ENCODE measurements around the gene RBM39. TPM values are rescaled to one million over a fixed set of nuclear protein-coding genes. Genes with fewer than 3 reads are reported as not detected.

RBM39 gene
- total and polyA plus RNA-seq, 8 donors = 98.7 to 426 (median 134) TPM

- Histone ChIP-seq H3K27ac (peak overlapping the region; percentile 75 to 82 (median 78)), H3K36me3 (peaks cover 9 to 36% (median 17%) of the 10 kb centered on the region in 3 donors), H3K4me1 (peaks cover 0 to 15% (median 6%) of the 10 kb centered on the region in 3 donors), H3K27me3 (no peaks in the 10 kb centered on the region), H3K4me3 (peak overlapping the region; percentile 69 to 93 (median 90)), H3K9me3 (no peaks in the 10 kb centered on the region)
- TF ChIP-seq CTCF (IDR thresholded peaks at IDR 0.05) = no peak
- FAIRE-seq = no peak
- ATAC-seq = no peak
- no peak for DNase-seq
- intact Hi-C loops (cut with DNase I) = no loop called here
- WGBS, 2 donors = 9 to 11% methylated on average over 6 of the region's 6 CpGs
Observed at GRCh38 chr20:35699957-35700624, 42.0 kb downstream of the RBM39 start.

GRCh38 chr20:35699127-35699956 lies 42.7 kb downstream of the RBM39 start, which contains the start of the genes NFS1 and ROMO1:
Gene NFS1 (minus strand): TSS chr20:35699352. CDS start chr20:35699288, 64 bp downstream.
Gene ROMO1 (plus strand): TSS chr20:35699405. CDS start chr20:35699633, 228 bp downstream.
- H3K27me3 ChIP-seq = no peaks in the 10 kb centered on the region
- WGBS, 2 donors = 0% methylated on average over 67 to 81 of the region's 81 CpGs
- H3K36me3 ChIP-seq = peaks cover 5 to 29% (median 11%) of the 10 kb centered on the region in 3 donors
- no peak for TF ChIP-seq CTCF (IDR thresholded peaks at IDR 0.05)
- H3K9me3 ChIP-seq = no peaks in the 10 kb centered on the region
- peak; percentile 74 to 93 (median 80) for DNase-seq
- H3K4me1 ChIP-seq = peaks cover 0 to 15% (median 6%) of the 10 kb centered on the region in 3 donors
- H3K27ac ChIP-seq = peak within 1 kb of the TSS; percentile 75 to 82 (median 78)
- H3K4me3 ChIP-seq = peak within 1 kb of the TSS; percentile 69 to 93 (median 90)
- no peak for FAIRE-seq
- intact Hi-C loops (cut with DNase I) = no loop called here
- ATAC-seq = peak; percentile 90 to 97 (median 94)

GRCh38 chr20:35698298-35699126 lies 43.5 kb downstream of the RBM39 start:
- Histone ChIP-seq H3K27me3 (no peaks in the 10 kb centered on the region), H3K27ac (peak overlapping the region; percentile 75 to 82 (median 78)), H3K4me1 (peaks cover 0 to 15% (median 6%) of the 10 kb centered on the region in 3 donors), H3K9me3 (no peaks in the 10 kb centered on the region), H3K36me3 (peaks cover 0 to 29% (median 3%) of the 10 kb centered on the region in 3 donors), H3K4me3 (peak overlapping the region; percentile 69 to 93 (median 90))
- FAIRE-seq (no peak), ATAC-seq (peak; percentile 31 to 55 (median 46)), DNase-seq (peak in 1 of 6 donors; percentile 61)
- TF ChIP-seq CTCF (IDR thresholded peaks at IDR 0.05) = no peak
- 3% methylated on average over 37 of the region's 37 CpGs for WGBS, 2 donors
- intact Hi-C loops (cut with DNase I) = no loop called here

GRCh38 chr20:35697696-35698297 lies 44.3 kb downstream of the RBM39 start:
- FAIRE-seq = no peak
- Histone ChIP-seq H3K4me1 (peaks cover 0 to 15% (median 6%) of the 10 kb centered on the region in 3 donors), H3K4me3 (peak overlapping the region in 3 of 4 donors; percentile 69 to 93 (median 89)), H3K36me3 (peaks cover 0 to 24% (median 0%) of the 10 kb centered on the region in 3 donors), H3K9me3 (no peaks in the 10 kb centered on the region), H3K27me3 (no peaks in the 10 kb centered on the region), H3K27ac (no peak overlapping the region)
- ATAC-seq = no peak
- intact Hi-C loops (cut with DNase I) = no loop called here
- no peak for TF ChIP-seq CTCF (IDR thresholded peaks at IDR 0.05)
- no peak for DNase-seq
- 40 to 44% methylated on average over 9 of the region's 9 CpGs for WGBS, 2 donors
